Hypothalamus (tissue), 51 donors: ENCODE measurements around the gene OAT.
A peak's percentile ranks its signal among the peaks of the same experiment; 100 is the strongest.

Experiments used
- DNase-seq, 51 donors: peaks; one replicate each; lab custom pipeline; 2025; lab: John Stamatoyannopoulos, UW

Gene OAT

GRCh38 chr10:124356701-124357560 is 61.8 kb downstream of the OAT start:
- no peak for DNase-seq

DNA sequence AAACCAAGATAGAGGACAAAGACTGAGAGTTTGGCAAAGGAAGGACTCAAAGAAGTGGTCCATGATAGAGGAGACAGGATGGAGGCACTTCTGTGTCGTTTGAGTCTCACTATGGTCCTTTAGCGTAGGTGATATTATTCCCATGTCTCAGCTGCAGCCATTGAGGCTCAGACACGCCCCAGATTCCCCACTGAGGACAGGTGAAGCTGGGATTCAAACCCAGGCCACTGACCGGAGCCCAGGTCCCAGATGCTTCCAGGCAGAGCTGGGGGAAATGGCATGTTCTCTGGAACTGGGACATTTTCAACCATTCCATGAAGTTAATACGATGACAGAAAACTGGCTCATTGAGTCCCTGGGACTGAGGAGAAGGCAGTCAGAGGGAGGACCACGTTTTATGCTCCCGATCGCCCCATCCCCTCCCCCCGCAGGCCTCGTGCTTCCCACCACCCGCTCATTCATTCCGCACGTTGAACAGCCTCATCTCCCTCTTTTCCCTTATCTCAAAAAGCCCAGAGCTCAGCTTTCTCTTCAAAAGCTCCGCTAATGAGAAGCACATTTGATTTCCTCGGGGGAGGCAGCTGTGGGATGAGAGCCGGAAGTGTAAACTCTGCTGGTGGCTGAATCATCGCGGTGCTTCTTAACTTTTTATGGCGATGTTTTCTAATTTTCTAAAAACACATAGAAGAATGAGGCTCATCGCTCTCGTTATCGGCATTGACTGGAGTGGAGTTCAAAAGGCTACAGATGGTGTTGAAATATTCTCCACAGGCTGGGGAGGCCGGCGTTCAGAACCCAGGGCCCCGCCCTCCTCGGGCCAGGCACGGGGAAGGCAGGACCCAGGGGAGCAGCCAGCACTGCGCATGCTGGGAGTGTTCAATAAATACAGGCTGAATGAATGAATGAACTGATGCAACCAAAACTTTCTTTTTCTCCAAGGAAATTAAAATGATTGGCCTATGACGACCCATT is 64.0 kb downstream of the OAT start:
- peak in 2 of 51 donors; percentile 4 to 38 for DNase-seq

- no peak for DNase-seq
Measured at GRCh38 chr10:124353896-124354295, 64.8 kb downstream of the OAT start.

DNA sequence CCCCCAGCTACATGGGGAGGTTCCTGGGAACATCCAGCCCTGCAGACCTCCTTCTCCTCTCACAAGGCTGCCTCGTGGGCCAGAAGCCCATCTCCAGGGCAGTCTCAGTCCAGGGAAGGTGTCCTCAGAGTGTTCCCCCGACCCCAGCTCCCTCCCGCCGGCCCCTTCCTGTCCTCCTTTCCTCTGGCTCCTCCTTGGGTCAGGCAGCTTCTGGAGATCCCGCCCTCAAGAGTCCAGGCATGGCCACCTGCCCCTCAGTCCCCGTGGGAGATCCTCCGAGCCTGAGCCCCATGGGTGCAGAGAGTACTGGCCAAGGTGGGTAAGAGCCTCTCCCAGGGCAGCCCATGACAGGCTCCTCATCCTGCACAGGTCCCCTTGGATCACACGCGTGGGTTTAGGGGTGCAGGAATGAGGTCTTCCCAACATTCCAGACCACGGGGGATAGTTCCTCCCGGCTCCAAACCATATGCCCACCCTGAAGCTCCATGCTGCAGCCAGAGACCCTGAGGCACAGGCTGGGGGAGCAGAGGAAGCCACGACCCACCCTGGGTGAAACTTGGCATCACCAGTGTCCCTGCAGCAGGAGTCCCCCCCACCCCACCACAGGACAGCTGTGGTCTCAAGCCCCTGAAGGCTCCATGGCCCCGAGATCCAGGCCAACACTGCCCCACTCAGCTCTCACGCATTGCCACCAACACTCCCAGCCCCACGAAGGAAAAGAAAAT is 65.5 kb downstream of the OAT start:
- DNase-seq, result no peak

- peak in 9 of 51 donors; percentile 5 to 19 (median 15) for DNase-seq
Measured at GRCh38 chr10:124351481-124352220, 67.1 kb downstream of the OAT start.

GRCh38 chr10:124350806-124351205 is 67.9 kb downstream of the OAT start:
- no peak for DNase-seq

DNA sequence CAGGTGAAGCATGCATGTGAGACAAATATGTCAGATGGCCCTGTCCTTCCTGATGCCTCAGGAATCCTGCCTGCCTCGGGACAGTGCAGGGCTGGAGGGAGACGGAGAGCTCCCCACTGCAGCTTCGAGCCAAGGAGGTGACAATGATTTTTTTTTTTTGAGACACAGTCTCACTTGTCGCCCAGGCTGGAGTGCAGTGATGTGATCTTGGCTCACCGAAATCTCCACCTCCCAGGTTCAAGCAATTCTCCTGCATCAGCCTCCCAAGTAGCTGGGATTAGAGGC is 68.8 kb downstream of the OAT start:
- no peak for DNase-seq

DNA sequence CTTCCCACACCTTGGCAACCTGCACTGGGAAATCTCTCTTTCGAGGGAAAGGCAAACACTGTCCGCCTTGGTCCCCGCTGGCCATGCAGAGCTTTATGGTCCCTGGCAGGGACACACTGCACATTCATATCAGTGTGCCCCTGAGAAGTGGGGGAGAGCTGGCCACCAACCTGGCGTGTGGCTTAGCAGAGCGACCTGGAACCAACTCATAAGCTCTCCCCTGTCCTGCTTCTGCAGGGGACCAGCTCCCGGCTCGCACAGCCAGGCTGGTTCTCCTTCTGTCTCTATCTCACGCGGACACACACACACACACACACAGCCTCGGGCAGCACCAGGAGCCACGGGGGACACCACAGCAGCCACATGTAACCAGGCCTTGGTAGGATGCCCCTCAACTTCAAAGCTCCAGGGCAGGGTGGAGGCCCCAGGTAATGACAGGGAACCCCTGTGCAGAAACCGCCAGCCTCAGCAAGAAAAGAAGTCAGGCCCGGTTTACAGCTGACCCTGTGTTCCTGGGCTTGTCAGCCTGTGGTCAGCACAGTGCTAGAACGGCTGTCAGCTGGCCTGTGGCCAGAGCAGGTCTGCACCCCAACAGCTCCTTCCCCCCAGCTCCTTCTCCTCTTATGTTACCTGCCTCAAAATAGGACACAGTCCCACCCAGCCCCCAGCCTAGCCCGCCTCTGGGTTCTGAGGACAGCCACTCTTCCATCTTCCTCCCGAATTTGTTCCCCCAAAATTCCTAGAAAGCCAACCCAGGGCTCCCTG is 69.3 kb downstream of the OAT start:
- DNase-seq, result no peak

GRCh38 chr10:124348801-124349200 is 69.9 kb downstream of the OAT start:
- DNase-seq, result no peak

DNA sequence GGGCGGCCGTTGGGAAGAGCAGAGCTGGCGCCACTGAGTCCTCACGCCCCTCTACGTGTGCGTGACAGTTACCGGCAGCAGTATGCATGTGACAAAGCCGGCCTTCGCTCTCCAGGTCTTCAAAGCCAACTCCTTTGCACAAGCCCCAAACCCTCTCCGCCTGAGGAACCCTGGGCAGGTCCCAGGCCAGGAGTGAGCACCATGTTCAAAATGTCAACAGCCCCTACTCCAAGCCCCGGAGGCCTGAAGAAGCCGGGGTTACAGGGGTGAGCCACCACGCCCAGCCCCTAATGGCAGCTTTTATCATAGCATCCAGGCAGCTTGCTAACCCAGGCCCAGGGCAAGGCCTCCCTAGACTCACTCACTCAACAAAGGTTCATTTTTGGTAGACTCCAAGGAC is 70.8 kb downstream of the OAT start:
- DNase-seq, result no peak
